HUES64 (cell line): Measurements from ENCODE around the gene SCLT1.
A peak's percentile ranks its signal among the peaks of the same experiment; 100 is the strongest.

Source experiments
- H3K27ac ChIP-seq: 2 replicates; pipeline ENCODE4 v1.7.0; 2013; ENCODE audit warnings: low read depth, low read length, inconsistent platforms
- H3K27me3 ChIP-seq: 2 replicates; pipeline ENCODE4 v1.6.1; 2013; ENCODE audit warnings: mild to moderate bottlenecking, low read length; ENCODE audit not compliant: insufficient read depth
- H3K36me3 ChIP-seq: 2 replicates; pipeline ENCODE4 v1.6.1; 2013; ENCODE audit warnings: mild to moderate bottlenecking, low read length; ENCODE audit not compliant: insufficient read depth
- H3K4me1 ChIP-seq: 2 replicates; pipeline ENCODE4 v1.6.1; 2013; ENCODE audit warnings: mild to moderate bottlenecking, low read length, moderate library complexity; ENCODE audit not compliant: insufficient read depth
- H3K4me3 ChIP-seq: 2 replicates; pipeline ENCODE4 v1.5.1; 2013; ENCODE audit warnings: mild to moderate bottlenecking, low read length, moderate library complexity
- H3K9ac ChIP-seq: 2 replicates; pipeline ENCODE4 v1.6.1; 2013; ENCODE audit warnings: mild to moderate bottlenecking, low read depth, low read length
- H3K9me3 ChIP-seq: 2 replicates; pipeline ENCODE4 v1.6.1; 2013; ENCODE audit warnings: low read depth, low read length; ENCODE audit not compliant: insufficient read depth
- WGBS: fragments of 150-250, 120-280 bp; methylation state at CpG from one replicate; pipeline ENCODE4 v1.1.7; 2013; ENCODE audit warnings: missing lambda C conversion rate; 5-methylcytosine and 5-hydroxymethylcytosine counted together

SCLT1 gene

GRCh38 chr4:128869776-128870509, 223.4 kb downstream of the SCLT1 start:
- WGBS: 95% methylated on average over 2 of the region's 2 CpGs
- Histone ChIP-seq H3K4me1 (peaks cover 23% of the 10 kb centered on the region), H3K4me3 (no peak overlapping the region), H3K9ac (no peak overlapping the region), H3K27me3 (no peaks in the 10 kb centered on the region), H3K9me3 (no peaks in the 10 kb centered on the region), H3K27ac (no peak overlapping the region), H3K36me3 (peaks cover 98% of the 10 kb centered on the region)

GRCh38 chr4:128868758-128869157, 224.6 kb downstream of the SCLT1 start:
- no peak overlapping the region for H3K27ac ChIP-seq
- peaks cover 17% of the 10 kb centered on the region for H3K4me1 ChIP-seq
- H3K27me3 ChIP-seq: no peaks in the 10 kb centered on the region
- H3K9ac ChIP-seq: no peak overlapping the region
- no peak overlapping the region for H3K4me3 ChIP-seq
- H3K36me3 ChIP-seq: peaks cover 100% of the 10 kb centered on the region
- no peaks in the 10 kb centered on the region for H3K9me3 ChIP-seq
- WGBS: 95% methylated on average over 3 of the region's 3 CpGs

DNA sequence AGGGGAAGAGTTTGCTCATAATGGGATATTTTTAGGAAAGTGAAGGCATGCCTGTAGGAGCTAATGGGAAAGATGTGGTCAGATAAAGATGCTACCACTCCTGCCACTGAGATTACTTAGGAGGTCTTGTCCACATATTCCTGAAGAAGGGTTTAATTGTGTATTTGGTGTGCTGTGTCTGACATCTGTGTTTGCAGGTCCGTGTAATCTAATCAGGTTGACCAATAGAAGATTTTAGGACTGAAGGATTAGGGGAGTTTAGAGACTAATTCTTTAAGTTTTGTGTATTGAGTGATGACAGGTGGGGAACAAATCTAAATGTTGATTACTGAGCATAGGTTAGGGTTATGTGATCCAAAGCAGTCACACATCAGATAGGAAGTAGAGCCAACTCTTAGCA, 226.6 kb downstream of the SCLT1 start:
- Histone ChIP-seq H3K9ac (no peak overlapping the region), H3K27ac (no peak overlapping the region), H3K9me3 (no peaks in the 10 kb centered on the region), H3K4me3 (no peak overlapping the region), H3K27me3 (no peaks in the 10 kb centered on the region), H3K4me1 (peaks cover 13% of the 10 kb centered on the region), H3K36me3 (peaks cover 99% of the 10 kb centered on the region)
- 82% methylated on average over 1 of the region's 1 CpG for WGBS

DNA sequence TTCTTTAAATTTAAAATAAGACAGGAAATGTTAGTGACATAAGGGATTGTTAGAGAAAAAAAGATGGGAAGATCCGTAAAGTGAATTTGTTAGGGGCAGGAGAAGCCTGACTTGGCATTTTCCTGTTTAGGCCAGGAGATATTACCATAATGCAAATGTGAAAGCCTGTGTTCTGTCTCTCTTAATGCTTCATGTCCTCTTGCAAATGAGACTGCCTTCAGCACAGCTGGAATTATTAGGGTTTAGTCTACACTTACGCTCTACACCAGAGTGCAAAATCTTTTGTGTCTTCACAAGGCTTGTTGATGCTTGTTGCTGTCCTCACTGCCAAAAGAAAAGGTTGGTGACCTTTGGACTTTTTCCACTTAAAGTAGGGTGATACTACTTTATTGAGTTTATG, 227.1 kb downstream of the SCLT1 start:
- Histone ChIP-seq H3K27me3 (no peaks in the 10 kb centered on the region), H3K4me1 (peaks cover 13% of the 10 kb centered on the region), H3K9ac (no peak overlapping the region), H3K4me3 (no peak overlapping the region), H3K36me3 (peaks cover 99% of the 10 kb centered on the region), H3K9me3 (no peaks in the 10 kb centered on the region), H3K27ac (no peak overlapping the region)
- WGBS: 87% methylated on average over 2 of the region's 2 CpGs

DNA sequence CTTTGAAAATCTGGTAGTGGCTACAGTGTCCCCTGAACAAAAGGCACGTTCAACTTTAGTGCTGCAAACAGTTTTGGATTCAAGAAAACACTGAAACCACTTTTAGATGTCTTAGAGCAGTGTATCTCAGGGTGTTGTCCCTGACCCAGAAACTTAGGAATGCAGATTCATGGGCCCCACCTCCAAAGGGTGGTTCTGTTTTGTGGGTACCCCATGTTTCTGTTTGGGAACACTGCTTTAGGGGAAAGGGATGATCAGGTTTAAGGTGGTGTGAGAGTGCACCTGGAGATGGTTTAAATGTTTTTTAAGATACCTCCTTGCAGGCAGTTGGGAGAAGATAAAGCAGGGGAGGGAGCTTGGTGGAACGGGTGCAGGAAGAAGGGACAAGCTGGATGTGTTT, 228.2 kb downstream of the SCLT1 start:
- peaks cover 13% of the 10 kb centered on the region for H3K4me1 ChIP-seq
- peaks cover 99% of the 10 kb centered on the region for H3K36me3 ChIP-seq
- H3K9ac ChIP-seq: no peak overlapping the region
- H3K9me3 ChIP-seq: no peaks in the 10 kb centered on the region
- H3K27me3 ChIP-seq: no peaks in the 10 kb centered on the region
- H3K4me3 ChIP-seq: no peak overlapping the region
- H3K27ac ChIP-seq: no peak overlapping the region
- WGBS: 88% methylated on average over 2 of the region's 2 CpGs

DNA sequence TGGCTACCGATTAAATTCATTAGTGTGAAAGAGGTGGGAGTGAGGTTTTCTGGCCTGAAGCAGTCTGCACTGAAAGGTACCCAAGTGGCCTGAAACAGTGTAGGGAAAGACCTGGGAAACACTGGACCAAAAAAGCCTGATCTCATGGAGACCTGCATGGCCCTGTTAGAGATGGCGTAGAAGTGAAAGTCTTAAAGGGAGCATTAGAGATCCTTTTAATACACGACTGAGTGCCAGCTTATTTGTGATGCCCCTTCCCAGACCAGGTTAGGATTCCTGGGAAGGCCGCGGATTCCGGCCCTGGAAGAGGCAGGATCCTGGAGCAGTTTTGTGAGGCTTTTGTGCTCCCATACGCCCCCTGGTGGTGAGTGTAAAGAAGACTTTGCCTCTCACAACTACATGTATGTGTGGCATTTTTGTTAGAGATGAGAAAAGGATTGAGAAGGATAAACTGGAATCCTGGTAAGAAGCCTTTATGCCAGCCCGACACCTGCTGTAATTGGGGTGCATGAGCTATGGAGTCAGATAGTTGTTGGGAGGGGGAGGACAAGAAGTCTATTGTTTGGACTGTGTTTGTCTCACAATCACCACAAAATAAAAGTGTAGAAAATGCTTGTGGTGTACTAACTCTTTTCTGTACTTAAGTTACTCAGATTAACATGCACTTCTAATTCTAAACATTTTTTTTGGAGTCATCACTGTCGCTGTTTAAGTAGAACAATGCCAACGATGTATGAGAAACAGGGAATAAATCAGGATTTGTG, 229.8 kb downstream of the SCLT1 start:
- H3K4me1 ChIP-seq: peaks cover 13% of the 10 kb centered on the region
- peaks cover 97% of the 10 kb centered on the region for H3K36me3 ChIP-seq
- no peak overlapping the region for H3K4me3 ChIP-seq
- H3K9me3 ChIP-seq: no peaks in the 10 kb centered on the region
- 63% methylated on average over 10 of the region's 10 CpGs for WGBS
- H3K27ac ChIP-seq: peak overlapping the region; percentile 25; the same call in 1 of the 2 replicates
- no peak overlapping the region for H3K9ac ChIP-seq
- H3K27me3 ChIP-seq: no peaks in the 10 kb centered on the region

- peak overlapping the region; percentile 25; the same call in 1 of the 2 replicates for H3K27ac ChIP-seq
- no peaks in the 10 kb centered on the region for H3K27me3 ChIP-seq
- H3K36me3 ChIP-seq: peaks cover 97% of the 10 kb centered on the region
These were observed 230.6 kb downstream of the SCLT1 start for GRCh38 chr4:128862608-128863311.

GRCh38 chr4:128861856-128862518, 231.4 kb downstream of the SCLT1 start:
- no peaks in the 10 kb centered on the region for H3K27me3 ChIP-seq
- H3K4me3 ChIP-seq: no peak overlapping the region
- H3K9ac ChIP-seq: no peak overlapping the region
- 95% methylated on average over 10 of the region's 13 CpGs for WGBS
- H3K27ac ChIP-seq: no peak overlapping the region
- H3K36me3 ChIP-seq: peaks cover 97% of the 10 kb centered on the region
- no peaks in the 10 kb centered on the region for H3K9me3 ChIP-seq
- H3K4me1 ChIP-seq: peaks cover 13% of the 10 kb centered on the region

More at GRCh38 chr4:128862608-128863311, 230.6 kb downstream of the SCLT1 start:
- no peak overlapping the region for H3K9ac ChIP-seq
- H3K9me3 ChIP-seq: no peaks in the 10 kb centered on the region
- peaks cover 13% of the 10 kb centered on the region for H3K4me1 ChIP-seq
- WGBS: 83% methylated on average over 13 of the region's 14 CpGs
- H3K4me3 ChIP-seq: no peak overlapping the region

- Histone ChIP-seq H3K4me1 (peaks cover 3% of the 10 kb centered on the region), H3K9me3 (no peaks in the 10 kb centered on the region), H3K27me3 (no peaks in the 10 kb centered on the region), H3K4me3 (no peak overlapping the region), H3K36me3 (peaks cover 97% of the 10 kb centered on the region), H3K27ac (no peak overlapping the region; the same call in 1 of the 2 replicates), H3K9ac (no peak overlapping the region)
- WGBS: 93% methylated on average over 6 of the region's 6 CpGs
These were observed 233.3 kb downstream of the SCLT1 start for GRCh38 chr4:128859887-128860677.

DNA sequence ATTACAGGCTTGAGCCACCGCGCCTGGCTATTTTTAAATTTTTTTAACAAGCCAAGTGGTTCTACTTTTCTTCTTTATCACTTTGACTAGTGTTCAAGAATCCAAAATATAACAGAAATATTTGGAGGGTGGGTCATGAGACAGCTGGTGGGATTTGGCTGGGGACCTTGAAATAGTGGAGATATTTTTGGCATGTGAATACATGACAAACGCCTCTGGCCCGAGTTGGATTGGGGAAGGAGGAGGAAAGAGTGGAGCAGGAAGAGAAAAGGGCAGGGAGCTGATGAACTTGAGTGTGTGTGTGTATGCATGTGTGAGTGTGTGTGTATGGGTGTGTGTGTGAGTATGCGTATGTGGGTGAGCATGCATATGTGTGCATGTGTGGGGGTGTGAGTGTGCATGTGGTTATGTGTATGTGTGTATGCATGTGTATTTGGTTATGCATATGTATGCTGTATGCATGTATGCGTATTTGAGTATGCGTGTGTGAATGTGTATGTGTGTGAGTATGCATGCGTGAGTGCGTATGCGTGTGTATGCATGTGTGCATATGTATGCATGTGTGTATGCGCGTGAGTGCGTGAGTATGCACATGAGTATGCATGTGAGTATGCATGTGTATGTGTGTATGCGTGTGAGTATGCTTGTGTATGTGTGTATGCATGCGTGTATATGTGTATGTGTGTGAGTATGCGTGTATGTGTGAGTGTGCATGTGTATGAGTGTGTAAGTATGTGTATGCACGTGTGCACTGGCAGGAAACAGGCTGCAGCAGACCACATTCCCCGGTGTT, 234.3 kb downstream of the SCLT1 start:
- 93% methylated on average over 18 of the region's 18 CpGs for WGBS
- H3K4me1 ChIP-seq: peaks cover 9% of the 10 kb centered on the region; the same call in 1 of the 2 replicates
- peaks cover 97% of the 10 kb centered on the region for H3K36me3 ChIP-seq
- no peak overlapping the region for H3K4me3 ChIP-seq
- no peaks in the 10 kb centered on the region for H3K27me3 ChIP-seq
- no peak overlapping the region for H3K27ac ChIP-seq
- no peaks in the 10 kb centered on the region for H3K9me3 ChIP-seq
- H3K9ac ChIP-seq: no peak overlapping the region
